ENCODE measurements around the gene ERP27. TPM values are rescaled to one million over a fixed set of nuclear protein-coding genes. Genes with fewer than 3 reads are reported as not detected.

ERP27 gene
- total RNA-seq, 2 donors from 2014 or later: 79.1 to 131 TPM

GRCh38 chr12:14873440-14874185 is 64.7 kb downstream of the ERP27 start:
- 61 to 63% methylated on average over 1 of the region's 1 CpG for WGBS, 2 donors
- TF ChIP-seq CTCF (IDR thresholded peaks at IDR 0.05): no peak
- no peak for TF ChIP-seq POLR2A (IDR thresholded peaks at IDR 0.05)
- no peak for DNase-seq
- no peaks in the 10 kb centered on the region for H3K36me3 ChIP-seq (replicated peaks in 1 of 2; ENCODE audit: insufficient read depth in 1 of 2, low read depth in 2 of 2)
- ATAC-seq: no peak
- H3K9me3 ChIP-seq: no peaks in the 10 kb centered on the region
- H3K4me1 ChIP-seq: no peaks in the 10 kb centered on the region
- no peaks in the 10 kb centered on the region for H3K27me3 ChIP-seq
- no peak overlapping the region for H3K27ac ChIP-seq
- intact Hi-C loops (cut with DNase I): no loop called here
- H3K4me3 ChIP-seq: no peak overlapping the region

- 88 to 89% methylated on average over 1 of the region's 1 CpG for WGBS, 2 donors
- ATAC-seq (no peak), DNase-seq (no peak)
- no peaks in the 10 kb centered on the region for H3K36me3 ChIP-seq (replicated peaks in 1 of 2; ENCODE audit: insufficient read depth in 1 of 2, low read depth in 2 of 2)
- intact Hi-C loops (cut with DNase I): no loop called here
- no peak overlapping the region for H3K27ac ChIP-seq
- no peak overlapping the region for H3K4me3 ChIP-seq
- no peak for TF ChIP-seq CTCF (IDR thresholded peaks at IDR 0.05)
- TF ChIP-seq POLR2A (IDR thresholded peaks at IDR 0.05): no peak
- H3K27me3 ChIP-seq: no peaks in the 10 kb centered on the region
- no peaks in the 10 kb centered on the region for H3K4me1 ChIP-seq
- no peaks in the 10 kb centered on the region for H3K9me3 ChIP-seq
Measured at GRCh38 chr12:14871886-14872285, 66.5 kb downstream of the ERP27 start.

- no peaks in the 10 kb centered on the region for H3K9me3 ChIP-seq
- WGBS, 2 donors: 73 to 100% methylated on average over 1 of the region's 1 CpG
- no peak overlapping the region for H3K4me3 ChIP-seq
- H3K4me1 ChIP-seq: no peaks in the 10 kb centered on the region
- no peak for TF ChIP-seq CTCF (IDR thresholded peaks at IDR 0.05)
- no peak for TF ChIP-seq POLR2A (IDR thresholded peaks at IDR 0.05)
- intact Hi-C loops (cut with DNase I): no loop called here
- H3K27me3 ChIP-seq: no peaks in the 10 kb centered on the region
- no peak overlapping the region for H3K27ac ChIP-seq
- no peak for DNase-seq
- ATAC-seq: no peak
- H3K36me3 ChIP-seq (replicated peaks in 1 of 2; ENCODE audit: insufficient read depth in 1 of 2, low read depth in 2 of 2): no peaks in the 10 kb centered on the region
Measured at GRCh38 chr12:14871247-14871646, 67.1 kb downstream of the ERP27 start.

GRCh38 chr12:14868916-14869506 is 69.3 kb downstream of the ERP27 start:
- Histone ChIP-seq H3K4me3 (no peak overlapping the region), H3K4me1 (no peaks in the 10 kb centered on the region), H3K27me3 (no peaks in the 10 kb centered on the region), H3K9me3 (no peaks in the 10 kb centered on the region), H3K36me3 (replicated peaks in 1 of 2; ENCODE audit: insufficient read depth in 1 of 2, low read depth in 2 of 2) (no peaks in the 10 kb centered on the region), H3K27ac (no peak overlapping the region)
- ATAC-seq (no peak), DNase-seq (no peak)
- TF ChIP-seq POLR2A (IDR thresholded peaks at IDR 0.05) (no peak), CTCF (IDR thresholded peaks at IDR 0.05) (no peak)
- WGBS, 2 donors: 94 to 100% methylated on average over 2 to 3 of the region's 3 CpGs
- intact Hi-C loops (cut with DNase I): no loop called here

Other genes with a start within 250 kb of the ERP27 start
- not detected for gene GUCY2C, start 241.9 kb downstream of the ERP27 start, total RNA-seq
- gene WBP11, start 135.1 kb downstream of the ERP27 start, total RNA-seq: 10 to 100 TPM in 1 of 2 donors, 1 to 10 TPM in 1; 8.6 to 14.8 TPM
- 1 to 10 TPM in 1 of 2 donors, not detected in 1; 1.8 TPM for gene C12orf60, start 134.9 kb downstream of the ERP27 start, total RNA-seq
- gene SMCO3, start 124.4 kb downstream of the ERP27 start, total RNA-seq: 1 to 10 TPM; 1.3 to 4.3 TPM
- 1 to 10 TPM; 1.3 to 3.1 TPM for gene ART4, start 95.0 kb downstream of the ERP27 start, total RNA-seq
- 100 to 1,000 TPM; 162 to 228 TPM for gene MGP, start 52.7 kb downstream of the ERP27 start, total RNA-seq
- 10 to 100 TPM; 19.8 to 36.6 TPM for gene ARHGDIB, start 23.1 kb upstream of the ERP27 start, total RNA-seq
- not detected for gene PDE6H, start 34.5 kb upstream of the ERP27 start, total RNA-seq

Measured in body of pancreas (tissue), 4 donors.